Amygdala (tissue), 56 donors: ENCODE data around the gene DOK7.

Experiments
- DNase-seq, 56 donors: peaks; one replicate each; lab custom pipeline; 2025; lab: John Stamatoyannopoulos, UW

DOK7 gene

DNA sequence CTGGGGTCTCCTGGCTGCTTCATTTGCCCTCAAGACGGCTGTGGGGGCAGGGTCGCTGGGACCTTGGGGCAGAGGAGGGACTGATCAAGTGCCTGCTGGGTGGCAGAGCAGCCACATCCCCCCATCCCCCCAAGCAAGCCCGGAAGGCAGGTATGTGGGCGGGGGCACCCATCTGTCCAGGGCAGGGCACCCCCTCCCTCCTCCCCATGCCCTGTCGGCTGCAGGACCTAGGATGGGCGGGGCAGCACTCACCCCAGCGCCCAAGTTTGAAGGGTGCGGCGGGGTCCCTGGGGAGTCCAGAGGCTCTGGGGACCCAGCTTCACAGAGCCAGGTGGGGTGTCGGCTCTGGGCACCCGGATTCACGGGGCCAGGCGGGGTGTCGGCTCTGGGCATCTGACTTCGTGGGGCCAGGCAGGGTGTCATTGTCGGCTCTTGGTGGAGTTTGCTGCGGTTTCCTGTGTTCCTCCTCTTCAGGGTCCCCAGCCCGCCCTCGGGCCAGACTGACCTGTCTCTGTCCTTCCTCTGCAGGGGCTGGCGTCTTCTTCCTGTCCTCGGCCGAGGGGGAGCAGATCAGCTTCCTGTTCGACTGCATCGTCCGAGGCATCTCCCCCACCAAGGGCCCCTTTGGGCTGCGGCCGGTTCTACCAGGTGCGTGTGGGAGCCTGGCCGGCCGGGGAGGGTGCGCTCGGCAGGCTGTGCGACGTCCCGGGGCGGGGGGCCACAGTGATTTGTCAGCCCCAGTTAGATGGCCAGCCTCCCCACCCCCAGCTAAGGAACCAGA, 22.1 kb downstream of the DOK7 start:
- DNase-seq = no peak

DNA sequence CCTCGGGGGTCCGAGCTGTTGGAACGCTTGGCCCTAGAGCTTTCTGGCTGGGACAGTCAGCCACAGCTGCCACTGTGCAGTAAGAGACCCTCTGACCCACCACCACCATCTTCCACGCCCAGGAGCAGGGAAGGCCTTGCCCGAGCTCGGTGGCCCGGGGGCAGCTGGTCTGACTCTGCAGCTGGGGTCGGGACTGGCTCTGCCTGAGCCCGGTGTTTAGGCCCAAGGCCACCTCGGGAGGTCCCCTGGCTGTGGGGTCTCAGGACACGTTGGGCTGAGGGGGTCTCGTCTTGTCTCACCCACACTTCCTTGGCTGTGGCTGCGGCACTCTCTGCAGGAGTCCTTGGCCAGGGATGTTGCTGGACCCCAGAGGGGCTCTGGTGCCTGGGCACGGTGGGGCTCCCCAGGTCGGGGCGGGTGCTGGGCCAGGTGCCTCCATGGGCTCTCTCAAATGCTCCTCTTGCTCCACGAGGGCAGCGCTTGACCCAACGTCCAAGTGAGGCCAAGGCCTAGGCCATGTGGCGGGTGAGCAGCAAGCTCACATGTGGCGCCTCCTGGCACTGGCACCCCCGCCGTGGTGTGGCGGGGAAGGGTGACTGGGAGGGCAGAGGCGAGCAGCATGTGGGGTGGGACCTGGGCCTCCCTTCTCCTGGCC, 22.9 kb downstream of the DOK7 start:
- no peak for DNase-seq

DNA sequence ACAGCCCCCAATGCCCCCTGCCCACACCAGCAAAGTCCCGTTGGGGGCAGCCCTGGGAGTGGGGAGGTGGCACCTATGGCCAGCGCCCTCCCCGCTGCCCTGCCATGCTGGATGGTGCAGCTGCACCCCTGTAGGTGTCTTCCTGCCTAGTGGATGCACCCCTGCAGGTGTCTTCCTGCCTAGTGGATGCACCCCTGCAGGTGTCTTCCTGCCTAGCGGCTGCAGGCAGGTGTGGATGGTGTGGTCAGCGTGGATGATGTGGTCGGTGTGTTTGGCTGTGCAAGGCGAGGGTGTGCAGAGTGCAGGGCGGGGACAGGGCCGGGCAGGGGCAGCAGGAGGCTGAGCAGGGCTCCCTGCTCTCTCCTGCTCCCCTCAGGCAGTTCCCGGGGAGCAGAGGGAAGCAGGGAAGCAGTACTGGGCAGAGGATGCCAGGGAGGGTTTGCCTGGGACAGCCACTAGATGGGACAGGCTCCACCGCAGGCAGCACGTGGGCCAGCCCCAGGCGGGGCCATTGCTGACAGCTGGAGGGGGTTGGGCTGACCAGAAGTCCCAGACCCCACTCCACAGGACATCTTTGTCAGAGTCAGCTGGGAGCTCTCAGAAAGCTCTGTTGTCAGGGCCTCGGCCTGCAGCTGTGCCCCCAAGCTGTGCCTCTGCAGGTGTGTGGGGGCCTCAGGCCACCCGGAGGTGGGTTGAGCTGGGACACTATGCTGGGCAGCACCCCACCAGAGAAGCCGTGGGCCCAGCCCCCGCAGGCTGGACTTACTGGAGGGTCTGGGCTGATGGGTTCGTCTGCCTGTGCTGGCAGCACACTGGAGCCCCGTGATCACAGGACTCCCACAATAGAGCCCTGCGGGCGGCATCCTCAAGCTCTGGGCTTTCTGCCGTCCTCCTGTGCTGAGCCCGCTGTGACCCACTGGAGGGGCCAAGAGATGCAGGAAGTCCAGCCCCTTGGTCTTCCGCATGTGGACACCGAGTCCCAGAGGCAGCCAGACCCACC, 23.7 kb downstream of the DOK7 start:
- peak in 31 of 56 donors; percentile 16 to 78 (median 44) for DNase-seq

DNA sequence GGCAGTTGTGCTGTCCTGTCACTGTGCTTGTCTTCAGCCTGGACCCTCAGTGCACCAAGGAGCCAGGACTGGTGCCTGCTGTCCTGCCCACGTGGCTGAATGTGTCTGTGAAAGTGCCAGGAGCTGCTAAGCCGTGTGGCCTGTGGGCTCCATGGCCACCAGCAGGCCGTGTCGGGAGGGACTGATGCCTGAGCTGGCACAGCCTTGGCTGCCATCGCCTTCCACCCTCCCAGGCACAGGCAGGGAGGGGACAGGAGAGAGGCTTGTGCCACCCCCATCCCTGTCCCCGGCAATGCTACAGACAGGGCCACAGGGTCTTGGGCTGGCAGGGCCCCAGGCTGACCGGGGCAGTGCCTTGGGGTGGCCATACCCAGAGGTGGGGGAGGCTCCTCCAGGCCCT, 24.8 kb downstream of the DOK7 start:
- DNase-seq = peak in 6 of 56 donors; percentile 12 to 51 (median 32)

DNA sequence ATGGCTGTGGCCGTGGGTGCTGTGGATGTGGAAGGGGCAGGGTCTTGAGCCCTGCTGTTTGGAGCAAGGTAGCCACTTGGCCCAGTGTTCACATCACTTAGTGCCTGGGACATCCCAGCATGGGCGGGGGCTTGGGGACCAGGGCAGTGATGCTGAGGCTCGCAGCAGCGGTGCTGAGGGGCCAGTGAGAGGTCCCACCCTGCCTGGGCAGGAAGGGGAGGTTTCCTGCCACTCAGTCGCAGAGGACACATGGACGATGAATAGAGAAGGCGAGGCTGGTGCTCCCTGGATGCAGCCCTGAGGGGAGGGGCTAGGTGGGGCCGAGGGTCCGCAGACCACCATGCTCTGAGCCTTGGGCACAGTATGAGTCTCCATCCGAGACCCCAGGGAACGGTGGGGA, 25.7 kb downstream of the DOK7 start:
- DNase-seq = no peak

DNA sequence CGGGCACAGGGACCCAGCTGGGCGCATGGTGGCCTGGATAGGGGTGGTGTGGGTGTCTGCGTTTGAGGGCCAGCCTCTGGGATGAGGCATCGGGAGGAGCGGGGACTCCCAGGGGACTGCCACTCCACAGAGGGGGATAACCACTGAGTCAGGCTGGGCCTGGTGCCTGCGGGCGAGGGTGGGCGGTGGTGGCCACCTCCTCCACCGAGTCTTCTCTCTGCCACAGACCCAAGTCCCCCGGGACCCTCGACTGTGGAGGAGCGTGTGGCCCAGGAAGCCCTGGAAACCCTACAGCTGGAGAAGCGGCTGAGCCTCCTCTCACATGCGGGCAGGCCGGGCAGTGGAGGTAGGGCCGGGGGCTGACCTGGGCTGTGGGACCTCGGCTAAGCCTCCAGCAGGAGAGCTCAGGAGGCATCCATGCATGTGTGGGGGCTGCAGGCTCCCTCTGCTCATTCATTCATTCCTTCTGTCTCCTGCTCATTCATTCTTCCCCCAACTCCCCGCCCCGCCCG, 26.4 kb downstream of the DOK7 start:
- DNase-seq = no peak

DNA sequence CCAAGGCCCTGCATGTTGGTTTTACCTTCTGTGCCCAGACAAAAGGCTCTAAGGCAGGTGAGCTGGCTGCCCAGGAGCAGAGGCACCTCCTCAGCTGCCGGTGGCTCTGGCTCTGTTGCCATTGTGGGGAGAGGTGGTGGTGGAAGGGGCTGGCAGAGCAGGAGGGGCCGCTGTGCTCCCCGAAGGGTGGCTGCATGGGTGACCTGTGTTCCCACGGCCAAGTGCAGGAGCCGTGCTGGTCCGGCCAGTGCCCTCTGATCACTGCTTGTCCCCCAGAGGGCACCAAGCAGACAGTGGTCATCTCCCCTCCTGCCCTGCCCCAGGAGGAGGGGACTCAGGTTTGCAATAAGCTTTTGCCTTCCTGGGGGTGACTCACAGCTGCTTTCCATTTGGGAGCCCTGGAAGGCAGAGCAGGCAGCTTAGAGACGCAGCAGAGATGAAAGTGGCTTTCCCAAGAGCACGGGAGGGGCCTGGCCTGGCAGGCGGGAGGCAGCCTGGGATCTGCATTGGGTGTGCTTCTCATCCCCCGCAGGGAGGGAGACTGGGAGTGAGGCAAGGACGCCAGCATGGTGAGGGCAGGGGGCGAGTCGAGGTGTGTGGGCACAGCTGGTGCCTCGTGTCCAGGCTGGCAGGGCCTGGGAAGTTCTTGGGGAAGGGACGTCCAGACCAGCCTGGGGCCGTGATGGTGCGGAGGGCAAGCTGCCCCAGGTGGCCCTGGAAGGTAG, 28.7 kb downstream of the DOK7 start:
- DNase-seq = no peak

DNA sequence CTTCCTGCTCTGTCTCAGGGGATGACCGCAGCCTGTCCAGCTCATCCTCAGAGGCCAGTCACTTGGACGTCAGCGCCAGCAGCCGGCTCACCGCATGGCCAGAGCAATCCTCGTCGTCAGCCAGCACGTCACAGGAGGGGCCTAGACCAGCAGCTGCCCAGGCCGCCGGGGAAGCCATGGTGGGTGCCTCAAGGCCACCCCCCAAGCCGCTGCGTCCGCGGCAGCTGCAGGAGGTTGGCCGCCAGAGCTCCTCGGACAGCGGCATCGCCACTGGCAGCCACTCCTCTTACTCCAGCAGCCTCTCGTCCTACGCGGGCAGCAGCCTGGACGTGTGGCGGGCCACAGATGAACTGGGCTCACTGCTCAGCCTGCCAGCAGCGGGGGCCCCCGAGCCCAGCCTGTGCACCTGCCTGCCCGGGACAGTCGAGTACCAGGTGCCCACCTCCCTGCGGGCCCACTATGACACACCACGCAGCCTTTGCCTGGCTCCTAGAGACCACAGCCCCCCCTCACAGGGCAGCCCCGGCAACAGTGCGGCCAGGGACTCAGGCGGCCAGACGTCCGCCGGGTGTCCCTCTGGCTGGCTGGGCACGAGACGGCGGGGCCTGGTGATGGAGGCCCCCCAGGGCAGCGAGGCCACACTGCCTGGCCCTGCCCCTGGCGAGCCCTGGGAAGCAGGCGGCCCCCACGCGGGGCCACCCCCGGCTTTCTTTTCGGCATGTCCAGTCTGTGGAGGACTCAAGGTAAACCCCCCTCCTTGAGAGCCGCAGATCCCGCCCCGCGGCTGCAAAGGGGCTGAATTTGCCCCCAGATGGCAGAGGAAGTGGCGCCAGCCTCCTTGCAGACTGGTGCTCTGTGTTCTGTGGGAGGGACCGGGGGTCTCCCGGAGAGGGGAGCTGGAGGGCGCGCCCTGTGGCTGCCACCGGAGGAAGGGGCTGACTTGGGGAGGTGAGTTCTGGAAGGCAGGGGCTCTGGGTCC, 29.9 kb downstream of the DOK7 start:
- no peak for DNase-seq

DNA sequence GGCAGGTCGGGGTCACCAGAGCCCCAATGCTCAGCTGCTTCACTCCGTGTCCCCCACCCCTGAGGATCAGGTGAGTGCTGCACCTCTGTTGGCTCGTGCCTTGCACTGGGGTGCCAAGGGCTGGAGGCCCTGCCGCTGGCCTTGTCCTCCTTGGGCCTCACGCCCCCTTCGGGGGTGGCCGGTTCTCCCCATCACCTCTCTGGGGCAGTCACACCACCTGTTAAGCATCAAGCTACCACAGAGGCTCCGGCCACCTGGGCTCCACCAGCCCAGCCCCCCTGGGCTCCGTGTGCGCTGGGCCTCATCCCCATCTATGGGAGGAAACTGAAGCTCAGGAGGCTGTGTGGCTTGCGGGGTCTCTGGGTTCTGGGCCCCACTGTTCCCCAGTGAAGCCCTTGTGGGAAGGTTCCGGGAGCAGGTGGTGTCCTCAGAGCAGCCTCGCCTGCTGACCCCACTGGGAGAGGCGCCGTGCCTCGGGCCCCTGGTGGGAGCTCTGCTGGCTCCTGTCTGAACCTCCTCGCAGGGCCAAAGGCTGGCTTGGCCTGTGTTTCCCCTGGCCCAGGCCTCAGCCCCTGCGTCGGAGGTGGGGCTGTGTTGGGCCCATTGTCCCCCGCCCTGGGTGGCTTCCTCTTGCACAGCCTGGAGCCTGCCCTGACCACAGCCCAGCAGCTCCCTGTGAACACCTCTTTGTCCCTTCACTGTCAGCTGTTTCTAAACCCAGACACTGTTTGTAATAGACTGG, 30.8 kb downstream of the DOK7 start:
- DNase-seq = no peak

DNA sequence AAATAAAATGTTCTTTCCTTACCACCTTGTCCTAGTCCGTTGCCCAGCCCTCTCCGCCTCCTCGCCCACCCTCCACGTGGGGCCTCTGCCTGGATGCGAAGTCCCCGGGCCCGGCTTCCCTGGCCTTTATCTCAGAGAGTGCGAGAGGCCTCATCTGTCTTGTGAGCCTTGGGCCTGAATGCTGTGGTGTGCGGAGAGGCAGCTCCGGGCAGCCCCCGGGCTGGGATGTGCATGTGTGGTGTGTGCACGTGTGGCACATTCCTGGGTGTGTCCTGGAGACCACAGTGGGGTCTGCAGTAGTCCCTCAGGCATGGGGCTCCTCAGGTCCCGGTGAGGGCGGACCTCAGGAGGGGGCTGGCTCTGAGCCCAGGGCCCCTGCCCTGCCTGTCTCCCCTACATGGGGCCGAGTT, 31.4 kb downstream of the DOK7 start:
- no peak for DNase-seq

DNA sequence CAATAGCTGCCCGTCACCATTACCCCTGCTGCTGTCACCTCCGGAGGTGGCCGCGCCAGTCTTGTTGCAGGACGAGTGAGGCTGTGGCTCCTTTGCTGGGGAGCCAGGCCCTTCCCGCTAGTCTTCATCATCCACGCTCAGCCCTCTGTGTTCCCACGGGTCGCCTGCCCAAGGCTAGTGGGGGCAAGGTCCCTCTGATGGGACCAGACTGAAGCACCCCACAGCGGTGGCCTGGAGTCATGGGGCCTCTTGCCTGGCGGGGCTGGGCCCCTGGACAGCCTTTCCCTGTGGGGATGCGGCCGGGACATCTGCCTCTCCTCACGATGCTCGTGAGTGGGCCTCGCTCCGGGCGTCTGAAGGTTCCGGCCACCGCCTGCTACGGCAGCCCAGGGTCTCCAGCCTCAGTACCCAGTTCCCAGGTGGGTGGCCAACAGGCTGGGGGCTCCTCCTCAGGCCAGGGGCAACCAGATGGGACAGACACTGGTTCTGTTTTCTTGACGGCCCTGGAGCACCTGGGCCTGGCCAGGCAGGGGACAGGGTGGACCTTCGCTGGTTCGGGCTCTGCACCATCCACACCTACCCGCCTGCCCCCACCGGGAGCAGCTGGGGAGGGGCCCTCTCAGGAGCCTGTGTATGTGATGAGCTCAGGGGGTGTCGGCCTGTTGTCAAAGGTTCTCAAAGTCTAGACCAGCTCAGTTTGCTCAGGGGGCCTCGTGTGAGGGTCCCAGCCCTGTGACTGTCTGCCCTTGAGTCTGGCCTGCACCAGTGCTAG, 32.3 kb downstream of the DOK7 start:
- DNase-seq = no peak

DNA sequence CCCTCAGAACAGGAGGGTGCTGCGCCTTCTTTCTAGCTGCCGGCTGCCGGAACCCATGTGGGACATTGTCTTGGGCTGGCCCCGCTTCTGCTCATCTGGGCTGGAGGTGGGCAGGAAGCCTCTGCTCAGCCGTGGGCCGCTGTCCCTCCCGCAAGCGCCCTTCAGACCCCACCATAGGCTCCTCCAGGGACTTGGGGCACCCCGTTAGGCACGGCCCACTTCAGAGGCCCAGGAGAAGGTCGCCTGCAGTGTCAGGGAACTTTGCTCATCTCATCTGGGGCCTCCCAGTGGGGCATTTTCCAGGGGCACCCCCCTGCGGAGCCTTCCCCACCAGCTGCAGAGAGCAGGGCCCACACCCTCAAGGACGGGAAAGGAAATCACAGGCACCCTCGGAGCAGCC, 32.9 kb downstream of the DOK7 start:
- no peak for DNase-seq

DNA sequence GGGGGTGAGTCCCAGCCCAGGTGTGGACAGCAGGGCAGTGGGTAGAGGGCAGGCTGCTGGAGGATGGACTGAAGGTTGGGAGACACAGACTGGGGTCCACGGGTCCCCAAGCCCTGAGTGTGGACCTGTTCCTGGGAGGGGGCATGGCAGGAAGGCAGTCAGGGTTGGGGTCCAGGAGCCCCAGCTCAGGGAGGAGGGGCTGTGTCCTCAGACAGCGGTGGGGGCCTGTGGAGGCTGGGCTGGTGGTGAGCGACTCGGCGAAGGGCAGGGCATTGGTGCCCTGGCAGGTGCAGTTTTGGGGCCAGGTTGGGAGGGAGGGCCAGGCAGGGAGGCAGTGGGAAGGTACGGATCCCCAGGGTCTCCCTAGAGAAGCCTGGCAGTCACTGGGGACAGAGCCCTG, 34.0 kb downstream of the DOK7 start:
- DNase-seq = no peak

DNA sequence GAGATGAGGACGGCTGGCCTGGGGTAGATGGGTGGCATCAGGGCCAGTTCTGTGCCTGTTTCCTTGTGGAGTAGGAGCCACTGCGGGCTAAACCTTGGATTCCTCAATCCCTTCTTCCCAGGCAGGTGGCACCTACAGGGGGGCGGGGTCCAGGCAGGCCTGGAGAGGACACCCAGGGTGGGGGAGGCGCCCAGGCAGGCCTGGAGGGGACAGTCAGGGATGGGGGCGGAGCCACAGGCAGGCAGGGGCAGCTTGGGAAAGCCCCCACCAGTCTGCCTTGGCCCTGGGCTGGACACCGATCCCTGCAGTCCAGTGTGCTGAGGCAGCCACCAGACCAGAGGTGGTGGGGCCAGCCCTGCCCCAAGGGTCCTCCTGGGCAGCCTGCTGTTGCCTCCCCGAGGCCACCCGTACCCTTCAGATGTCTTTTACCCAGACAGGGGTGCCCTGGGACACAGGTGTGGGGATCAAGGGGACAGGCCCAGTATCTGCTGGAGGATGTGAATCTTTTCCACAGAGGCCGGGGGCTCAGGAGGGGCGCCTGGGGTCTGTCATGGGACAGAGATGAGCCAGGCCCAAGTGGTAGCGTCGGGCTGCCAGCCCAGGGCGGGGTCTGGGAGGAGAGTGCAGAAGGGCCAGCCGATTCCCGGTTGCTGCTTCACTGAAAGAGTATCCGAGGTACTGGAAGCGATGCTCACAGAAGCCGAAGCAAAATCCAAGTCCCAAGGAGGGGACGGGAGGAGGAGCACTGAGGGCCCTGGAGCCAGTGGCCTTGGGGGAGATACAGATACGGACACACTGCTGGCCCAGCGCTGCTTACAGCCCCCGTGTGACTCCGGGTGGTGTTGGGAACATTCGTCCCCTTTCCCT, 34.6 kb downstream of the DOK7 start:
- DNase-seq = no peak

DNA sequence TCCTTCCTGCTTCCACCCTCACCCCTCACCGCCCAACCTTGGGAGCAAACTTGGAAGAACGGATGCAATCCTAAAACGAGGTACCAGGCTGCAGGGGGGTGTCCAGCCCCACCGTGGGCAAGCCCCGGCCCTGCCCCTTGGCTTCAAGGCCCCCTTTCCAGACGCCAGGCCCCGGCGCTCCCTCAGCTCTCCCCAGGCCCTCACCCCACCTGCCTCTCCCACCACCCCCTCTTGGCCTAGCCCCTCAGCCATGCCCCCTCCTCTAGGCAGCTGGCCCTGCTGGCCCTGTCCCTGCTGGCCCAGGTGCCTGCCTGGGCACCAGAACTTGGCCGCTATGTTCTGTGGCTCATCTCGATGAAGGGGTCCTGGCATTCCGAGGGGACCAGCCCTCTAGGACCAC, 35.3 kb downstream of the DOK7 start:
- DNase-seq = no peak

DNA sequence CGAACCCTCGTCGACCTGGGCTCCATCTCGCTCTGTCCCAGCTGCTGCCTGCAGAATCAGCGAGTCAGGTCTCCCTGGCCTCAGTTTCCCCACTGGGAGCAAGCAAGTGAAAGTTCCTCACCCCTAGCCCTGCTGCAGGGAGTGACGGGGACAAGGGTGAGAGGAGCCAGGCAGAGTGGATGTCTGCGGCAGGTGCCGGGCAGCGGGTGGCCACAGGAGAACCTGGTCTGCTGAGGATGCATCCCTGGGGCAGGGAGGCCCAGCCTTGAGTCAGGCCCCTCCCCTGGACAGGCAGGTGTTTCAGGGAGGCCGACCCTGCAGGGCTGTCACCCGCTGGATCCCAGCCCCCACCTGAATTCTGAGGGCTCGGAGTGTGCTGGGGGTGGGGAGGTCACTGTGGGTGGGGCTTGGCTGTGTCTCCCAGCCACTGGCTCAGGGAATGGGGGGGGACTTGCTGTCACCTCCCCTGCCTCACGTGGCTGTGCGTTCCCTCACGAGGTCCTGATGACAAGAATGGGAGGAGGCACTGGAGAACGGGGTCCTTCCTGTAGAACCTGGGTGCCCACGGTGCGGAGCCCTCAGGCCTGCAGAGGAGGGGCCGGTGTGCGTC, 35.9 kb downstream of the DOK7 start:
- no peak for DNase-seq
